ENCODE measurements around the gene GPR176.

DNA sequence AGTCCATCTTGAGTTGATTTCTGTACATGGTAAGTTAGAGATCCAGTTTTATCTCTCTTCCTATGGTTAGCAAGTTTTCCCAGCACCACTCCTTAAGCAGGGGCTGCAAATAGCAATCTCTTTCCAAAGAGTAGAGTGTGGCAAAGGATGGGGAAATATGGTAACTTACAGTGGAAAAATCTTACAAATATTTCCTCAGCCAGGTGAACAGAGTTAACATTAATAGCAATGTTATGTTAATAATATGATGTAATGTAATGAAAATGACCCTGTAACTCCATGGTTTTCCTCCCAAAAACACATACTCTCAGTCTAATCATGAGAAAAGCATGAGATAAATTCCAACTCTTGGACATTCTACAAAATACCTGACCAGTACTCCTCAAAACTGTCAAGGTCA is 167.8 kb downstream of the GPR176 start:
- TF ChIP-seq, protein P1, sequence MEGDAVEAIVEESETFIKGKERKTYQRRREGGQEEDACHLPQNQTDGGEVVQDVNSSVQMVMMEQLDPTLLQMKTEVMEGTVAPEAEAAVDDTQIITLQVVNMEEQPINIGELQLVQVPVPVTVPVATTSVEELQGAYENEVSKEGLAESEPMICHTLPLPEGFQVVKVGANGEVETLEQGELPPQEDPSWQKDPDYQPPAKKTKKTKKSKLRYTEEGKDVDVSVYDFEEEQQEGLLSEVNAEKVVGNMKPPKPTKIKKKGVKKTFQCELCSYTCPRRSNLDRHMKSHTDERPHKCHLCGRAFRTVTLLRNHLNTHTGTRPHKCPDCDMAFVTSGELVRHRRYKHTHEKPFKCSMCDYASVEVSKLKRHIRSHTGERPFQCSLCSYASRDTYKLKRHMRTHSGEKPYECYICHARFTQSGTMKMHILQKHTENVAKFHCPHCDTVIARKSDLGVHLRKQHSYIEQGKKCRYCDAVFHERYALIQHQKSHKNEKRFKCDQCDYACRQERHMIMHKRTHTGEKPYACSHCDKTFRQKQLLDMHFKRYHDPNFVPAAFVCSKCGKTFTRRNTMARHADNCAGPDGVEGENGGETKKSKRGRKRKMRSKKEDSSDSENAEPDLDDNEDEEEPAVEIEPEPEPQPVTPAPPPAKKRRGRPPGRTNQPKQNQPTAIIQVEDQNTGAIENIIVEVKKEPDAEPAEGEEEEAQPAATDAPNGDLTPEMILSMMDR (IDR thresholded peaks at IDR 0.05) = no peak
- no peak for TF ChIP-seq POLR2A (IDR thresholded peaks at IDR 0.05)

All from ovary (tissue), 3 donors.